ENCODE results near the gene DOCK9.
"Not testable (repeated sequence)": the region's sequence is repeated elsewhere in the genome, so short reads cannot be mapped to it uniquely, and the experiment has no call there.

Gene DOCK9

DNA sequence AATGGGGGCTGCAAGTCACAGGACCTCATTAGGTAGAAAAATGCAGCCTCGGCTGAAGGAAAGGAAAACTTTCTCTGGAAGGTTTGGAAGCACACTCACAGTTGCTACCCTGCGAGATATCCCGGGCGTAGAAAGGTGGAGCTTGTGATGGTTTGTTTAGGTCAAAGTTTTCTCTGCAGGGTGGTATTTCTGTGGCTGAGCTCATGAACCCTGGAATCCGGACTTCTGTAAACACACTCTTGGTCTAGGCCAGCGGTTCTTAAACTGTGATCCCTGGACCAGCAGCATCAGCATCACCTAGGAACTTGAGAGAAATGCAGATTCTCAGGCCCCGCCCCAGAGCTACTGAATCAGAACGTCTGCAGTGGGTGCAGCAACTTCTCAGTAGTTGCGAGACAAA, 222.1 kb downstream of the DOCK9 start:
- DNase-seq: no peak

DNA sequence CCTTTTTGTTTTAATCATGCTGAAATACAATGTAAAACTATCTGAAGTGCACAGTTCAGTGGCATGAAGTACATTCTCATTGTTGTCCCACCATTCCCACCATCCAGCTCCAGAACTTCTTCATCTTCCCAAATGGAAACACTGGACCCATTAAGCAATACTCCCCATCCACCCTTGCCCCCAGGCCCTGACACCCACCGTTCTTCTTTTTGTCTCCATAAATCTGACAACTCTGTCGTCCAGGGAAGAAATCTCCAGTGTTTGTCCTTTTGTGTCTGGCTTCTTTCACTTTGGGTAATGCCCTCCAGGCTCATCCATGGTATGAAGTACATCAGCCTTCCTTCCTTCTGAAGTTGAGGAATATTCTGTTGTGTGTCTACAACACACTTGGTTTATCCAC, 222.7 kb downstream of the DOCK9 start:
- no peak for DNase-seq

DNA sequence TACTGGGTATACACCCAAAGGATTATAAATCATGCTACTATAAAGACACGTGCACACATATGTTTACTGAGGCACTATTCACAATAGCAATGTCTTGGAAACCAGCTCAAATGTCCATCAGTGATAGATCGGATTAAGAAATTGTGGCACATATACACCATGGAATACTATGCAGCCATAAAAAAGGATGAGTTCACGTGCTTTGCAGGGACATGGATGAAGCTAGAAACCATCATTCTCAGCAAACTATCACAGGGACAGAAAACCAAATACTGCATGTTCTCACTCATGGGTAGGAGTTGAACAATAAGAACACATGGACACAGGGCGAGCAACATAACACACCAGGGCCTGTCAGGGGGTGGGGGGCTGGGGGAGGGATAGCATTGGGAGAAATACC, 223.4 kb downstream of the DOCK9 start:
- not testable (repeated sequence) for DNase-seq

DNA sequence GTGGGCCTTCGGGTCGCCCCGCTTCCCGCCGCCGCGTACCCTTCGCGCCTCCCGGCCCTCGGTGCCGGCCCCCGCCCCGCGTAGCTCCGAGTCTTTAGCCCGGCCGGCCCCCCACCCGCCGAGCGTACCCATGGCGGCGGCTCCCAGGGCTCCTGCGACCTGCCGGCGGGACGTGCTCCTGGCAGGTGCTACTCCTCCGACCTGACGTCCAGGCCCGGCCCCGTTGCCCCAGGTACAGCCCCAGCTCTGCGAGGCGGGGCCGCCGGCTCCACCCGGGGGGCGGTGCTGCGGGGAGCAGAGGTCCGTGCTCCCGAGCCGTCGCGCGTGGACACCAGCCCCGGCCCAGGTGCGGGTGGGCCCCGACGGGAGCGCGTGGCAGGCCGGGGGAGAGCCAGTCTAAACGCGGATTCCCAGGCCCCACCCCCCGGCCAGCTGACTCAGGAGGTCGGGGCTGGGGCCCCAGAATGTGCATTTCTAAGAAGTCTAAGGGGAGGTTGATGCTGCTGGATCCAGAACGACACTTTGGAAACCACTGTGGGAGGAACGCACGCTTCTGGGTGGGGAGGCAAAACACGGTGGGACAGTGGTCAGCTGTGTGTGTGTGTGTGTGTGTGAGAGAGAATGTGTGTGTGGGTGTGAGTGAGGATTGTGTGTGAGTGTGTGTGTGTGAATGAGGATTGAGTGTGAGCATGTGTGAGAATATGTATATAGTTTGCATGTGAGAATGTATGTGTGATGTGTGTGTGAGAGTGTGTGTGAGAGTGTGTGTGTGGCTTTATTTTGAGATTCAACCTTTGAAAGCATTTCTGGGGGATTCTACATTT, 225.2 kb downstream of the DOCK9 start, which contains the start of gene SLC15A1:
Gene SLC15A1, minus strand, starts transcription at position 206 of the 824 bp plus-strand sequence. Its CDS starts 74 bp downstream, at position 132.
- no peak for DNase-seq

DNA sequence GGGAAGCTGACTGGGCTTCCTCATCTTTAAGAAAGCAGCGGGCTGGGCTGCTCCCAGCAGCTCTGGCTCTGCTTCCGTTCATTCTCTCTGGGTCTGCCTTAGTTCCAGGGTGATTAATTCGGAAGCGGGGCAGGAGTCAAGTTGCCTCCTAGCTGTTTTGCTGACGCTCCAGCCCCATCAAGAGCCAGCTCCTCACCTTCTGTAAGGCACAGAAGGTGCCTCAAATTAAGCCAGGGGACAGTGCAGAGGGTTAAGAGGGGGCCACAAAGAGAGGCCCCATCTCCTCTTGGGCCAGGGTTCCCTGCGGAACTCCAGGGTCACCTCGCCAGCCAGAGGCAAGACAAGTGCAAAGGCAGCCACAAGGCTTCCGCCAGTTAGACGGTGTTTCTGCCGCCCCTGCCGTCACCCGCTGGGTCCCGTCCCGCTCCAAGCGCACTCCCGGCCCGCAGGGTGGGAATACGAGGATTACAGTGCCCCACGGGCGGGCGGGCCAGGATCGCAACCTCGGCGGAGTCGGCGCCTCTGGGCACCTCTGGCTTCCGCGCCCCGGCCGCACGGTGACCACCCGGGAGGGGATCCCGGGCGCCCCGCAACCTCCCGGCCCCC, 225.9 kb downstream of the DOCK9 start:
- DNase-seq: no peak

DNA sequence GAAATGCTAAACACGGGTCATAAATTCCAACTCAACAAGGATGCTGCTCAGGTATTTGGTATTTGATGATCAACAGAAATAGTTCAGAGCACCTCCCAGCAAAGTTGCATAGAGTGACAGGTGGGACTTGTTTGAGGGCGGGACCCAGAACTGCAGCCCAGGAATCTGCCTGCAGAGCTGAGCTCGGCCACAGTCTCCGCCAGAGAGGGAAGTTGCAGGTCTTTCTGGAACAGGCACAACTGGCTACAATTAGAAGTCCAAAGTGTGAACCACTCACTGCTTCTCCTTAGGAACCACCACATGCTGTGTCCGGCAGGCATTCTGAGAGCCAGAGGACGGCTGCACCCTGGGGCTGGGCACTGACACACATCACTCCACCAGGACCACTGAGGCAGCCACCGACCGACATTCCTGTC, 226.5 kb downstream of the DOCK9 start:
- no peak for DNase-seq

- no peak for DNase-seq
These were observed 228.4 kb downstream of the DOCK9 start for GRCh38 chr13:98749501-98749900.

DNA sequence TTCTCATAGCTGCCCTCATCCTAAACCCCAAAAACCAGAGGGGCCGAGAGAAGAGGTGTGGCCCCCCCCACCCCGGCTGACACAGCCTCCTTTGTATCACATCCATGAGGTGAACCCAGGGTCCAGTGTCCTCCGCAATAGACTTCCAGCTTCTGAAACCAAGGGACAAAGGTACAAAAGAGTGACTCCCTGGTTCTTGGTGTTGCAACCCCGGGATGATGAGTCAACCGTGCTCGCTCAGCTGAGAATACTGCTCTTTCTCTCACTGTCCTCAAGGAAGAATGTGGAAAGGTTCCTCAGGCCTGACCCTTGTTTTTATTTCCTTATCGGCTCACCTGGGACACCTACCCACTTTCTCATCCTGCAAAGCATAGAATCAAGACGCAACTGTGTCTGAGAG, 230.9 kb downstream of the DOCK9 start:
- no peak for DNase-seq

Data from RPMI8226 (cell line).